Breast epithelium (tissue), 4 donors: ENCODE data around the gene ASB12. TPM values are rescaled to one million over a fixed set of nuclear protein-coding genes. Genes with fewer than 3 reads are reported as not detected.

Experiments used
- DNase-seq, 2 donors: peaks; one replicate each; pipeline ENCODE4 v3.0.0-alpha.2; 2019; ENCODE audit warnings: low spot score in 2 of 2
- H3K27ac ChIP-seq, 2 donors: fragments of 200-600 bp; sonication (generic) in 1 of 2; one replicate each; pipeline ENCODE4 v1.5.1; 2016 to 2019; ENCODE audit warnings: mild to moderate bottlenecking in 1 of 2
- H3K27me3 ChIP-seq, 2 donors: fragments of 200-600 bp; sonication (generic) in 1 of 2; one replicate each; pipeline versions ENCODE4 v1.5.1 to v1.6.0; 2017 to 2019; ENCODE audit warnings: control low read depth in 1 of 2, mild to moderate bottlenecking in 1 of 2
- H3K36me3 ChIP-seq: fragments of 200-600 bp; one replicate; pipeline ENCODE4 v1.5.1; 2019
- H3K4me1 ChIP-seq, 2 donors: fragments of 200-600 bp; sonication (generic); one replicate each; pipeline ENCODE4 v1.5.1; 2016 to 2019; ENCODE audit warnings: control low read depth in 1 of 2
- H3K4me3 ChIP-seq, 3 donors: fragments of 200-600 bp; sonication (generic); 1 replicate in 2 of 3; 2 replicates in 1 of 3; pipeline ENCODE4 v1.5.1; 2016 to 2019; ENCODE audit warnings: mild to moderate bottlenecking in 3 of 3, moderate library complexity in 2 of 3
- H3K9me3 ChIP-seq, 2 donors: fragments of 200-600 bp; sonication (generic) in 1 of 2; one replicate each; pipeline ENCODE4 v1.5.1; 2016 to 2019; ENCODE audit warnings: control low read depth in 1 of 2
- POLR2A ChIP-seq: fragments of 450-650 bp; IDR thresholded peaks from one replicate; pipeline ENCODE4 v1.6.1; 2016; ENCODE audit warnings: antibody characterized with exemption, mild to moderate bottlenecking, moderate library complexity
- POLR2AphosphoS5 ChIP-seq, 3 donors: sonication (generic); formaldehyde crosslinking; IDR thresholded peaks; one replicate each; pipeline ENCODE4 v1.6.1; 2017; ENCODE audit warnings: antibody characterized with exemption in 3 of 3
- intact Hi-C: fragments of 100-400 bp; cut with DNase I; formaldehyde crosslinking; loops from one replicate; pipeline ENCODE4 v1.15.1; 2023; ENCODE audit warnings: low total_unique reads
- total RNA-seq, 3 donors: library from RNA; depleted of rRNA; stranded (reverse); fragments of >200 nt; gene quantifications; one replicate each; pipeline ENCODE4 v1.1.0, GENCODE V29; 2016
- TF ChIP-seq, protein P1 (sequence below), 3 donors: fragments of 450-650 bp; IDR thresholded peaks; one replicate each; pipeline ENCODE4 v1.5.1; 2016 to 2017; ENCODE audit warnings: antibody characterized with exemption in 3 of 3, mild to moderate bottlenecking in 3 of 3, moderate library complexity in 3 of 3

Gene ASB12
- total RNA-seq, 3 donors from 2014 or later: 0.29 TPM; not detected in 2

DNA sequence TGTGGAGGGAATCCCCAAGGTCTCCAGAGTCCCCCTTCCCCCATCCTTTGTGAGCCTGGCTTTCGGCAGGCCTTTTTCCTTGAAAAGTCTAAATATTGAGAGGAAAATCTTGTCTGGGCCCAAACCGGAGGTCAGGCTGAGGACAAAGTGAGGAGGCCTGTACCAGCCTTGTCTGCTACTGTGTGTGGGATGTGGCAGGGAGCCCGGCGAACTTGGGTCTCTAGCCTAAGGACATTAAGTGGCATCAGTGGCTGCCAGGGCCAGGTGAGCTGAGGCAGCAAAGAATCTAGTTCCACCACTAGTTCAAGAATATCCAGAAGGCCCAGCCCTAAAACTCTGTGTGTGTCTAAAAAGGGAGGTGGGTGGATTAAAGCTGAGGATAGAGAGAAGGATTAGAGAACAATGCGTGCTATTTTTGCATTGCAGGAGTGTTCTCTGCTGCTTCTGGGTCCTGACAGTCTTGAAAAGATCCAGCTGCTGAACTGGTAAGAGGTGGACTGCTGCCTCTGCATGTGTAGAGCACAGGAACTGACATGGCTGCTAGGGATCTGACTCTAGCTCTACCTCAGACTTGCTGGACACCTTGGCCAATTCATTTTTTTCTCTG is 23.7 kb downstream of the ASB12 start:
- H3K9me3 ChIP-seq: no peaks in the 10 kb centered on the region
- H3K27ac ChIP-seq: peak overlapping the region; percentile 86 to 91
- TF ChIP-seq POLR2A (no peak), POLR2AphosphoS5 (IDR thresholded peaks at IDR 0.05) (no peak)
- TF ChIP-seq, protein P1, sequence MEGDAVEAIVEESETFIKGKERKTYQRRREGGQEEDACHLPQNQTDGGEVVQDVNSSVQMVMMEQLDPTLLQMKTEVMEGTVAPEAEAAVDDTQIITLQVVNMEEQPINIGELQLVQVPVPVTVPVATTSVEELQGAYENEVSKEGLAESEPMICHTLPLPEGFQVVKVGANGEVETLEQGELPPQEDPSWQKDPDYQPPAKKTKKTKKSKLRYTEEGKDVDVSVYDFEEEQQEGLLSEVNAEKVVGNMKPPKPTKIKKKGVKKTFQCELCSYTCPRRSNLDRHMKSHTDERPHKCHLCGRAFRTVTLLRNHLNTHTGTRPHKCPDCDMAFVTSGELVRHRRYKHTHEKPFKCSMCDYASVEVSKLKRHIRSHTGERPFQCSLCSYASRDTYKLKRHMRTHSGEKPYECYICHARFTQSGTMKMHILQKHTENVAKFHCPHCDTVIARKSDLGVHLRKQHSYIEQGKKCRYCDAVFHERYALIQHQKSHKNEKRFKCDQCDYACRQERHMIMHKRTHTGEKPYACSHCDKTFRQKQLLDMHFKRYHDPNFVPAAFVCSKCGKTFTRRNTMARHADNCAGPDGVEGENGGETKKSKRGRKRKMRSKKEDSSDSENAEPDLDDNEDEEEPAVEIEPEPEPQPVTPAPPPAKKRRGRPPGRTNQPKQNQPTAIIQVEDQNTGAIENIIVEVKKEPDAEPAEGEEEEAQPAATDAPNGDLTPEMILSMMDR (IDR thresholded peaks at IDR 0.05): no peak
- peak overlapping the region; percentile 65 to 73 (median 67) for H3K4me3 ChIP-seq
- peak in 1 of 2 donors; percentile 59 for DNase-seq
- H3K36me3 ChIP-seq: no peaks in the 10 kb centered on the region
- intact Hi-C loops: loop anchor here (5.0 kb wide), 1 partner anchor 639 kb away; no protein-coding TSS in a partner anchor
- H3K27me3 ChIP-seq: peaks cover 0 to 38% of the 10 kb centered on the region in 2 donors
- H3K4me1 ChIP-seq: no peaks in the 10 kb centered on the region

DNA sequence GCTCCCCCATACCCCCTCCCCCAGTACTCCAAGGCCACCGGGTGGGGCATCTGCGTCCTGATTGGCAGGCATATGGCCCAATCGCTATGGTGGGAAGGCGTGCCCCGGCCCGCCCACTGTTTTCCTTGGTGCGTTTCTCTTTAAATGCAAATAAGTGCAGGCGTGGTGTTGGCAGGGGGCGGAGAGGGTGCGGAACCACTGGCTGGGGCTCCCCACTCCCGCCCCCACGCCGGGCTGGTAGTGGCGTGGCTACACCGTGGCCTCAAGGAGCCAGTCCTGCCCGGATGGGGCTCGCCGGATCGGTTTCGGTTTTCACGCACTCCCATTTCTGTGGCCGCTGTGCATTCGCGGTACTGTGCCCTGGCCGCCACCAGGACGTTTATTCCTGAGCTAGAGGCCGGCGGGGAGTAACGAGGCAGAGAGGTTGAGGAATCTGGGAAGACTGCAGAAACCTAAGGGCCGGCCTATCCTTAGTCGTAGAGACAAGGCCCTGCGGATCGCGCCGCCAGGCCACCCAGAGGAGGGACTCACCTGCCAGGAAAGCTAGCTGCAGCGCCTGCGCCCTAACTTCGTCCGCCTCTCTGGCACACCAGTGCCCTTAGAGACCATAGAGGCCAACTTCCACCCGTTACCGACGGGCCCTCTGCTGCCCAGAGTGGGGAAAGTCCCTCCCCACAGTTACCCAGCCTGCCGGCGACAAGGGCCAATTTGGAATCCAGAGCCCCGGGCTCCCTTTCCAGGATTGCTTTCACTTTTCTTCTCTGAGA is 24.5 kb downstream of the ASB12 start:
- H3K4me3 ChIP-seq: peak overlapping the region; percentile 65 to 73 (median 67)
- H3K27me3 ChIP-seq: peaks cover 0 to 38% of the 10 kb centered on the region in 2 donors
- no peaks in the 10 kb centered on the region for H3K9me3 ChIP-seq
- H3K36me3 ChIP-seq: no peaks in the 10 kb centered on the region
- peak; percentile 47 for TF ChIP-seq POLR2A
- TF ChIP-seq, protein P1 (IDR thresholded peaks at IDR 0.05): no peak
- TF ChIP-seq POLR2AphosphoS5 (IDR thresholded peaks at IDR 0.05): peak; percentile 26 to 66 (median 59)
- peak overlapping the region; percentile 86 to 91 for H3K27ac ChIP-seq
- peak; percentile 91 to 93 for DNase-seq
- no peaks in the 10 kb centered on the region for H3K4me1 ChIP-seq
- intact Hi-C loops: loop anchor here (5.0 kb wide), 1 partner anchor 639 kb away; no protein-coding TSS in a partner anchor

DNA sequence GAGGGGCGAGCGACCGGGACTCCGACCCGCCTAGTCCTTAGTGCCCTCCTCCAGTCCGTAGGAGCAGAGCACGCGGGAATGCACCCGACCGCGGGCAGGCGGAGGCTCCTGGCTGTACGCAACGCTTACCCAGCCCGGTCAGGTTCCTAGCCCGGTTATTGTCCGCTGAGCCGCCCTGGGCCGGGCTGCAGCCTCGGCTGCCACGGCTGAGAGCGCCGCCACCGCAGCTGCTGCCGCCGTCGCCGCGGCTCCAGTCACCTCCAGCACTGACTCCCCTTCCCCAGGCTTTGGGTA is 25.0 kb downstream of the ASB12 start, which contains the start of gene AMER1:
TSS of gene AMER1 (minus strand) at position 268 of the 294 bp plus-strand sequence. CDS start 12,422 bp downstream, outside the sequence.
- no peaks in the 10 kb centered on the region for H3K36me3 ChIP-seq
- H3K9me3 ChIP-seq: no peaks in the 10 kb centered on the region
- DNase-seq: no peak
- H3K27ac ChIP-seq: peak within 1 kb of the TSS; percentile 86 to 91
- peak within 1 kb of the TSS; percentile 65 to 73 (median 67) for H3K4me3 ChIP-seq
- TF ChIP-seq, protein P1 (IDR thresholded peaks at IDR 0.05): no peak
- TF ChIP-seq POLR2AphosphoS5 (IDR thresholded peaks at IDR 0.05) (no peak), POLR2A (no peak)
- intact Hi-C loops: loop anchor here (5.0 kb wide), 1 partner anchor 638 kb away; no protein-coding TSS in a partner anchor
- peaks cover 0 to 38% of the 10 kb centered on the region in 2 donors for H3K27me3 ChIP-seq
- H3K4me1 ChIP-seq: no peaks in the 10 kb centered on the region

DNA sequence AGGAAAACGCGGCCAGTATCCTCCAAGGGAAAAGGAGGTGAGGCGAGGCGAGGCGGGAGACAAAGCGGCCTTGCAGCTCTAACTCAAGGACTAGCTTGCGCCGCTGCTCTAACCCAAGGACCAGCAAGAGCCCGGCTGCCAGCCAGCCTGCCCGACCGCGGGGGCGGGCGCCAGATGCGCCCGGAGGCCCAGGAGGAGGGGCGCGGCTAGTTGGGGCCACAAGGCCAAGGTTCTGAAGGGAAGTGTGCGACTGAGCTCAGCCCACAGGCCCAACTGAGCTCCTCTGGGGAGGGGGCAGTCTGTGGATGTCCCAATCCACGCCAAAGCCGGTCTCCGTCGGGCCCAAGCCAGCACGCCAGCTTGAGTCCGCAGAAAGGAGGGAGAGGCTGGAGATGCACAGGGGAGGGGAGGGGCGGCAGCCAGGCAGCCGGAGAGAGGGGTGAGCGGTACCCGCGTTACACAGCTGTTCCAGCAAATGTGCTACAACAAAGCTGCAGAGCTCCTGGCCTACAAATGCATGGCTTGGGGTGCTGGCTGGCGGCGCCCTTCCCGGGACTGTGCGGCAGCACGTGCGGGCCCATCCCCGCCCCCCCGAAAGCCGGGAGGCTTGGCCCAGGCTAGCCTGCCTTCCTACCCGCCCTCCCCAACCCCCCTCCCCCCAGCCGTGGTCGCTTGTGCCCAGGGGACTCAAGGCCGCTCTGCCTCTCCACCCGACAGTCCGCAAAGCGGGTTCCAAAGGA is 25.5 kb downstream of the ASB12 start:
- Histone ChIP-seq H3K9me3 (no peaks in the 10 kb centered on the region), H3K27ac (peak overlapping the region; percentile 86 to 91), H3K4me1 (no peaks in the 10 kb centered on the region), H3K4me3 (peak overlapping the region; percentile 65 to 73 (median 67)), H3K36me3 (no peaks in the 10 kb centered on the region), H3K27me3 (peaks cover 0 to 38% of the 10 kb centered on the region in 2 donors)
- DNase-seq: peak in 1 of 2 donors; percentile 18
- intact Hi-C loops: loop anchor here (5.0 kb wide), 1 partner anchor 638 kb away; no protein-coding TSS in a partner anchor
- no peak for TF ChIP-seq POLR2AphosphoS5 (IDR thresholded peaks at IDR 0.05)
- TF ChIP-seq, protein P1 (IDR thresholded peaks at IDR 0.05): no peak
- TF ChIP-seq POLR2A: no peak
